ELF-1 (cell line): Measurements from ENCODE around the gene JPT1.

ENCODE experiments used
- DNase-seq: peaks from one replicate; pipeline ENCODE4 v3.0.0-alpha.2; 2016; ENCODE audit warnings: low read depth, low spot score

Gene JPT1

GRCh38 chr17:75105126-75106080 is 48.9 kb downstream of the JPT1 start:
- DNase-seq: peak; percentile 75

- DNase-seq: no peak
Measured at GRCh38 chr17:75103601-75104554, 50.4 kb downstream of the JPT1 start.

GRCh38 chr17:75102385-75102821 is 51.9 kb downstream of the JPT1 start:
- DNase-seq: peak; percentile 71

- DNase-seq: no peak
Measured at GRCh38 chr17:75099881-75100595, 54.3 kb downstream of the JPT1 start.

GRCh38 chr17:75098861-75099260 is 55.5 kb downstream of the JPT1 start:
- no peak for DNase-seq

GRCh38 chr17:75097865-75098264 is 56.4 kb downstream of the JPT1 start:
- no peak for DNase-seq

GRCh38 chr17:75096082-75096625 is 58.2 kb downstream of the JPT1 start:
- DNase-seq: peak; percentile 87

- DNase-seq: no peak
Measured at GRCh38 chr17:75094871-75095399, 59.4 kb downstream of the JPT1 start.

- peak; percentile 71 for DNase-seq
Measured at GRCh38 chr17:75093548-75094158, 60.7 kb downstream of the JPT1 start.

GRCh38 chr17:75091855-75092327 is 62.4 kb downstream of the JPT1 start:
- DNase-seq: no peak

- DNase-seq: no peak
Measured at GRCh38 chr17:75090871-75091854, 63.1 kb downstream of the JPT1 start.

GRCh38 chr17:75088465-75089417 is 65.6 kb downstream of the JPT1 start:
- DNase-seq: no peak

GRCh38 chr17:75087558-75088453 is 66.5 kb downstream of the JPT1 start, which contains the start of gene SLC16A5:
Gene SLC16A5, plus strand, starts transcription at chr17:75087954. Its CDS starts 5,683 bp downstream, at chr17:75093637.
- DNase-seq: peak; percentile 95

GRCh38 chr17:75087182-75087557 is 67.1 kb downstream of the JPT1 start:
- no peak for DNase-seq

GRCh38 chr17:75086496-75087181 is 67.7 kb downstream of the JPT1 start:
- no peak for DNase-seq
